ENCODE results near the gene SEMA4C. TPM values are rescaled to one million over a fixed set of nuclear protein-coding genes. Genes with fewer than 3 reads are reported as not detected.

The SEMA4C gene
- total RNA-seq, 1 experiment from 2014 or later: 40.2 TPM

GRCh38 chr2:96861074-96861473 lies 8.8 kb downstream of the SEMA4C start:
- H3K27ac ChIP-seq (ENCODE audit: low read length): no peak overlapping the region
- in situ Hi-C loops (cut with HindIII; ENCODE audit: low pct_unique_long_range_greater_than_20kb, low sequenced_read_pairs) (no loop called here), intact Hi-C loops (cut with micrococcal nuclease; ENCODE audit: unreplicated experiment) (no loop called here)
- ATAC-seq (no peak), DNase-seq (ENCODE audit: low read depth, low spot score) (no peak)
- no TSS peak for BruUV-seq (replicated peaks)
- peaks cover 15% of the 10 kb centered on the region for H3K4me1 ChIP-seq (ENCODE audit: control insufficient read depth, insufficient read depth, low read length)
- H3K36me3 ChIP-seq (ENCODE audit: control insufficient read depth, insufficient read depth, low read length): peaks cover 10% of the 10 kb centered on the region; the same call in 1 of the 2 replicates
- ChIA-PET CTCF (interaction anchor here (0.6 kb wide), 1 partner anchor 97 kb away, joined by 8 read pairs; no protein-coding TSS in a partner anchor), POLR2A (no interaction called here)
- H3K27me3 ChIP-seq (ENCODE audit: control insufficient read depth, insufficient read depth, low read length): no peaks in the 10 kb centered on the region
- TF ChIP-seq SIN3A (IDR thresholded peaks at IDR 0.05; ENCODE audit: borderline replicate concordance, insufficient read depth, low read depth, low read length): no peak
- no peak for TF ChIP-seq REST (IDR thresholded peaks at IDR 0.05; ENCODE audit: insufficient read depth in 1 of 2, low read depth in 2 of 2, low read length in 1 of 2)
- TF ChIP-seq CTCF (IDR thresholded peaks at IDR 0.05): no peak
- TF ChIP-seq POLR2AphosphoS5 (IDR thresholded peaks at IDR 0.05; ENCODE audit: low read depth, low read length): no peak
- TF ChIP-seq TCF7L2 (IDR thresholded peaks at IDR 0.05; ENCODE audit: low read depth, low read length): no peak
- no peak overlapping the region for H3K4me3 ChIP-seq (ENCODE audit: low read depth in 2 of 2, low read length in 2 of 2)
- no peaks in the 10 kb centered on the region for H3K9me3 ChIP-seq (ENCODE audit: control insufficient read depth, insufficient read depth, low read depth, low read length)

GRCh38 chr2:96860065-96861029 lies 9.5 kb downstream of the SEMA4C start:
- H3K4me1 ChIP-seq (ENCODE audit: control insufficient read depth, insufficient read depth, low read length): peaks cover 15% of the 10 kb centered on the region
- DNase-seq (ENCODE audit: low read depth, low spot score) (no peak), ATAC-seq (no peak)
- intact Hi-C loops (cut with micrococcal nuclease; ENCODE audit: unreplicated experiment): no loop called here
- ChIA-PET CTCF (no interaction called here), POLR2A (no interaction called here)
- in situ Hi-C loops (cut with HindIII; ENCODE audit: low pct_unique_long_range_greater_than_20kb, low sequenced_read_pairs): no loop called here
- H3K9me3 ChIP-seq (ENCODE audit: control insufficient read depth, insufficient read depth, low read depth, low read length): no peaks in the 10 kb centered on the region
- H3K4me3 ChIP-seq (ENCODE audit: low read depth in 2 of 2, low read length in 2 of 2): no peak overlapping the region
- no peak overlapping the region for H3K27ac ChIP-seq (ENCODE audit: low read length)
- no peak for TF ChIP-seq TCF7L2 (IDR thresholded peaks at IDR 0.05; ENCODE audit: low read depth, low read length)
- no peak for TF ChIP-seq REST (IDR thresholded peaks at IDR 0.05; ENCODE audit: insufficient read depth in 1 of 2, low read depth in 2 of 2, low read length in 1 of 2)
- no peak; the same call in 1 of the 2 replicates for TF ChIP-seq POLR2AphosphoS5 (IDR thresholded peaks at IDR 0.05; ENCODE audit: low read depth, low read length)
- no peak for TF ChIP-seq CTCF (IDR thresholded peaks at IDR 0.05)
- TF ChIP-seq SIN3A (IDR thresholded peaks at IDR 0.05; ENCODE audit: borderline replicate concordance, insufficient read depth, low read depth, low read length): no peak
- peaks cover 9% of the 10 kb centered on the region; the same call in 1 of the 2 replicates for H3K36me3 ChIP-seq (ENCODE audit: control insufficient read depth, insufficient read depth, low read length)
- H3K27me3 ChIP-seq (ENCODE audit: control insufficient read depth, insufficient read depth, low read length): no peaks in the 10 kb centered on the region
- BruUV-seq (replicated peaks): no TSS peak
